ENCODE data around the gene RPL27A. TPM values are rescaled to one million over a fixed set of nuclear protein-coding genes. Genes with fewer than 3 reads are reported as not detected.

Gene RPL27A
- total RNA-seq, 1 experiment from 2014 or later = 1,055 TPM

- H3K4me2 ChIP-seq (ENCODE audit: low read length) = peak overlapping the region; percentile 80
- H3K27me3 ChIP-seq (ENCODE audit: insufficient read depth, low read length) = no peaks in the 10 kb centered on the region
- H3K9me2 ChIP-seq (ENCODE audit: insufficient read depth) = no peaks in the 10 kb centered on the region
- H3K9me3 ChIP-seq (ENCODE audit: control insufficient read depth in 1 of 2, insufficient read depth in 1 of 2, low read depth in 1 of 2, low read length in 2 of 2) = no peaks in the 10 kb centered on the region
- intact Hi-C loops (cut with micrococcal nuclease) = no loop called here
- ChIA-PET RAD21 (ENCODE audit: low non-redundant PET in 1 of 2, low total read pairs in 2 of 2, uncharacterized antibody in 2 of 2, unreplicated experiment in 2 of 2) (interaction anchor here in 1 of 2 experiments (1.2 kb wide), 1 partner anchor 49 kb away, joined by 4 read pairs; no protein-coding TSS in a partner anchor), POLR2A (interaction anchor here (0.9 kb wide), 1 partner anchor 30 kb away, joined by 8 read pairs; no protein-coding TSS in a partner anchor), CTCF (no interaction called here)
- H3K27ac ChIP-seq (ENCODE audit: low read depth, low read length) = peak overlapping the region; percentile 67
- ATAC-seq (peak; percentile 75), DNase-seq (ENCODE audit: low read depth, low spot score) (peak; percentile 76)
- H3K36me3 ChIP-seq (ENCODE audit: control insufficient read depth in 1 of 2, insufficient read depth in 2 of 2, low read length in 2 of 2) = no peaks in the 10 kb centered on the region
- TF ChIP-seq YY1 (IDR thresholded peaks at IDR 0.05; ENCODE audit: extremely low read depth, insufficient replicate concordance, low read depth, low read length) (peak; percentile 56), ZFX (IDR thresholded peaks at IDR 0.05) (no peak), CBX3 (IDR thresholded peaks at IDR 0.05; ENCODE audit: low read depth) (peak; percentile 49; the same call in 1 of the 2 replicates), SRF (IDR thresholded peaks at IDR 0.05; ENCODE audit: low read depth) (no peak; the same call in 1 of the 2 replicates), CEBPB (IDR thresholded peaks at IDR 0.05; ENCODE audit: low read depth) (peak; percentile 94), JUND (IDR thresholded peaks at IDR 0.05) (peak; percentile 94), SP1 (IDR thresholded peaks at IDR 0.05; ENCODE audit: low read depth) (peak; percentile 86), POLR2AphosphoS5 (IDR thresholded peaks at IDR 0.05; ENCODE audit: low read depth, low read length) (peak; percentile 60; the same call in 1 of the 2 replicates), FOSL1 (IDR thresholded peaks at IDR 0.05; ENCODE audit: low read depth) (peak; percentile 97)
- no peaks in the 10 kb centered on the region for H4K20me1 ChIP-seq (ENCODE audit: insufficient read depth)
- H3K9ac ChIP-seq (ENCODE audit: low read length) = peak overlapping the region; percentile 47
- H3K4me3 ChIP-seq (replicated peaks in 1 of 2; ENCODE audit: low read depth in 1 of 2, low read length in 2 of 2) = peak overlapping the region in 1 of 2 experiments; percentile 35; a peak in 2 of 4 replicates
- no peaks in the 10 kb centered on the region for H3K79me2 ChIP-seq (ENCODE audit: insufficient read depth, low read length)
- BruUV-seq (replicated peaks) = no TSS peak
- no peak overlapping the region for H2AFZ ChIP-seq (ENCODE audit: low read depth, low read length, poor library complexity, severe bottlenecking)
- H3K4me1 ChIP-seq (ENCODE audit: control insufficient read depth in 1 of 2, insufficient read depth in 2 of 2, low read length in 2 of 2) = peaks cover 52 to 68% of the 10 kb centered on the region in 2 experiments
These were observed 36.6 kb downstream of the RPL27A start for GRCh38 chr11:8719211-8719649.

GRCh38 chr11:8719721-8720120, 37.1 kb downstream of the RPL27A start:
- Histone ChIP-seq H3K79me2 (ENCODE audit: insufficient read depth, low read length) (no peaks in the 10 kb centered on the region), H3K4me3 (replicated peaks in 1 of 2; ENCODE audit: low read depth in 1 of 2, low read length in 2 of 2) (peak overlapping the region in 1 of 2 experiments; percentile 35; a peak in 2 of 4 replicates), H3K4me1 (ENCODE audit: control insufficient read depth in 1 of 2, insufficient read depth in 2 of 2, low read length in 2 of 2) (peaks cover 52 to 63% of the 10 kb centered on the region in 2 experiments), H3K4me2 (ENCODE audit: low read length) (peak overlapping the region; percentile 80), H3K27ac (ENCODE audit: low read depth, low read length) (peak overlapping the region; percentile 67; the same call in 1 of the 2 replicates), H3K9me3 (ENCODE audit: control insufficient read depth in 1 of 2, insufficient read depth in 1 of 2, low read depth in 1 of 2, low read length in 2 of 2) (no peaks in the 10 kb centered on the region), H2AFZ (ENCODE audit: low read depth, low read length, poor library complexity, severe bottlenecking) (no peak overlapping the region), H3K27me3 (ENCODE audit: insufficient read depth, low read length) (no peaks in the 10 kb centered on the region), H3K36me3 (ENCODE audit: control insufficient read depth in 1 of 2, insufficient read depth in 2 of 2, low read length in 2 of 2) (no peaks in the 10 kb centered on the region), H3K9me2 (ENCODE audit: insufficient read depth) (no peaks in the 10 kb centered on the region), H4K20me1 (ENCODE audit: insufficient read depth) (no peaks in the 10 kb centered on the region), H3K9ac (ENCODE audit: low read length) (peak overlapping the region; percentile 47)
- no peak for TF ChIP-seq EZH2phosphoT487 (IDR thresholded peaks at IDR 0.05; ENCODE audit: borderline replicate concordance)
- TF ChIP-seq YY1 (IDR thresholded peaks at IDR 0.05; ENCODE audit: extremely low read depth, insufficient replicate concordance, low read depth, low read length) = no peak
- no peak for TF ChIP-seq SIN3A (IDR thresholded peaks at IDR 0.05; ENCODE audit: low read depth)
- TF ChIP-seq MAX (IDR thresholded peaks at IDR 0.05) = no peak
- ChIA-PET CTCF (no interaction called here), RAD21 (ENCODE audit: low non-redundant PET in 1 of 2, low total read pairs in 2 of 2, uncharacterized antibody in 2 of 2, unreplicated experiment in 2 of 2) (interaction anchor here in 1 of 2 experiments (1.2 kb wide), 1 partner anchor 49 kb away, joined by 4 read pairs; no protein-coding TSS in a partner anchor), POLR2A (interaction anchor here (0.9 kb wide), 1 partner anchor 31 kb away, joined by 8 read pairs; no protein-coding TSS in a partner anchor)
- intact Hi-C loops (cut with micrococcal nuclease) = no loop called here
- no TSS peak for BruUV-seq (replicated peaks)
- ATAC-seq (peak; percentile 26), DNase-seq (ENCODE audit: low read depth, low spot score) (no peak)
